ENCODE results near the gene BCL2. TPM values are rescaled to one million over a fixed set of nuclear protein-coding genes. Genes with fewer than 3 reads are reported as not detected.

Gene BCL2
- total and polyA plus RNA-seq, 4 experiments from 2014 or later: 28.5 to 50.4 (median 41.8) TPM

DNA sequence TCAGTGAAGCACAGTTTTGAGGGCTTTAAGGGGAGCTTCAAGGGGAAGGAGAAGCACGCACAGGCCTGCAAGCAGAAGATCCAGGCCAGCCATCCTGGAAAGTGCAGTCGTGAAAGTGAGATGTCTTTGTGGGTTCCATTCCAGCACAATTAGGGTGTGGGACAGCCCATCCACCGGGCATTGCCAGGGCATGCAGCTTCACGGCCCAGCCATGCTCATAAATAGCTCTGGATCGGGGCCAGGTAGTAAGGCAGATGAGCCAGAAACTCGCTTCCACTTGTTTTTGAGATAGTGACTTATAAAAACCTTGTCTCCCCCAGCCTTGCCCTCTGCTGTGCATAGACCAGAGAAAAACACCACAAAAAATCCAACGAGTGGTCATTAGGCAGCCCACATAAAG lies 26.5 kb upstream of the BCL2 start:
- ChIA-PET POLR2A (ENCODE audit: partially characterized antibody) (no interaction called here), CTCF (ENCODE audit: partially characterized antibody) (interaction anchor here (1.2 to 17.3 kb wide), 2 partner anchors 11 to 95 kb away, joined by 4 to 193 read pairs; no protein-coding TSS in a partner anchor)
- intact Hi-C loops (cut with micrococcal nuclease): no loop called here
- DNase-seq: no peak
- Mint-ChIP-seq H3K36me3 (peaks cover 53 to 69% of the 10 kb centered on the region in 2 donors), H3K4me3 (no peak overlapping the region), H3K4me1 (peaks cover 0 to 4% (median 2%) of the 10 kb centered on the region in 4 donors), H3K27me3 (no peaks in the 10 kb centered on the region), H3K9me3 (no peaks in the 10 kb centered on the region), H3K27ac (peak overlapping the region in 1 of 7 donors; percentile 18)
- peaks cover 53% of the 10 kb centered on the region for H3K36me3 ChIP-seq (ENCODE audit: insufficient read depth, low read length)
- no peaks in the 10 kb centered on the region for H3K4me1 ChIP-seq (ENCODE audit: insufficient read depth, low read length)
- no peaks in the 10 kb centered on the region for H3K27me3 ChIP-seq (ENCODE audit: insufficient read depth, low read length)
- no peak overlapping the region for H3K27ac ChIP-seq (ENCODE audit: low read depth, low read length)
- no peak overlapping the region for H3K4me3 ChIP-seq (ENCODE audit: low read length in 2 of 2)
- H3K9me3 ChIP-seq (ENCODE audit: control insufficient read depth in 1 of 2, low read length in 2 of 2): no peaks in the 10 kb centered on the region

DNA sequence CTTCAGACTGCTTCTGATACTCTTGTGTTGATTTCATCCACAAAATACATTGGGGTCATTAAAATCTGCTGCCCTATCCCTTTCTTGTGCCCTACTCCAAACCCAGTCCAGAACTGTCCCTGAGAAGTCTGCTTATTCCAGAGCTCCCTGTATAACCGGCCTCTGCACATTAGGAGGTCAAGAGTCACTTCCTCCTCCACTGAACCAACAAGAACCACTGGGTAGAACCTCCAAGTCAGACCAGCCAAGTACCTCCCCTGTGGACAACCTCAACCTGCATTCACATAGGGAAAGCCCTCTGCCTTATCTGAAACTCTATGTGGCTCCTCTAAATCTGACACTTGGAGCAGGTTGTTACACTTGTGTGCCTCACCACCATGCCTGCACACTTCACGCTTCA lies 25.3 kb upstream of the BCL2 start:
- POLR2A ChIA-PET (ENCODE audit: partially characterized antibody): no interaction called here
- Mint-ChIP-seq H3K4me3 (no peak overlapping the region), H3K27me3 (no peaks in the 10 kb centered on the region), H3K9me3 (no peaks in the 10 kb centered on the region), H3K4me1 (peaks cover 0 to 5% (median 2%) of the 10 kb centered on the region in 4 donors), H3K27ac (peak overlapping the region in 3 of 7 donors; percentile 34 to 80 (median 35)), H3K36me3 (peaks cover 58 to 68% of the 10 kb centered on the region in 2 donors)
- H3K4me3 ChIP-seq (ENCODE audit: low read length in 2 of 2): no peak overlapping the region
- no peak overlapping the region for H3K27ac ChIP-seq (ENCODE audit: low read depth, low read length)
- H3K4me1 ChIP-seq (ENCODE audit: insufficient read depth, low read length): no peaks in the 10 kb centered on the region
- no peak for DNase-seq
- intact Hi-C loops (cut with micrococcal nuclease): no loop called here
- no peaks in the 10 kb centered on the region for H3K9me3 ChIP-seq (ENCODE audit: control insufficient read depth in 1 of 2, low read length in 2 of 2)
- H3K27me3 ChIP-seq (ENCODE audit: insufficient read depth, low read length): no peaks in the 10 kb centered on the region
- CTCF ChIA-PET (ENCODE audit: partially characterized antibody): interaction anchor here (1.6 to 17.3 kb wide), 2 partner anchors 13 to 96 kb away, joined by 4 to 193 read pairs; no protein-coding TSS in a partner anchor
- peaks cover 44% of the 10 kb centered on the region for H3K36me3 ChIP-seq (ENCODE audit: insufficient read depth, low read length)

DNA sequence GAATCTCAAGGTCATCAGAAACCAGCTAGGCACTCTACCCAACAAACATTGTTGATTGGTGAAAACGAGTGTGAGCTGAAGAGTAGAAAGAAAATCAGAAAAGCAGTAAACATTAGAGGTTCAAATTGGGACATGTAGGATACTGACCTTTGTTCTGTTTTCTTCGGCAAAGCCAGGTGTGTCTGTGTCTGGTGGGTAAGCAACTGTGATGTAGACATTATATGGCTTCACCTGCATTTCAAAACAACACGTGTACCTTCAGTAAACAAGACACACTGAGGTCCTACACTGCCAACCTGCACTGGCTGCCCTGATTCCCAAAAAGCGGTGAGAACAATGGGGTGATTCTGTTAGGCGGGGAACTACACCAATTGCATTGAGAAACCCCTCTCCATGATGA lies 24.7 kb upstream of the BCL2 start:
- Histone ChIP-seq H3K36me3 (ENCODE audit: insufficient read depth, low read length) (peaks cover 38% of the 10 kb centered on the region), H3K9me3 (ENCODE audit: control insufficient read depth in 1 of 2, low read length in 2 of 2) (no peaks in the 10 kb centered on the region), H3K4me3 (ENCODE audit: low read length in 2 of 2) (no peak overlapping the region), H3K27ac (ENCODE audit: low read depth, low read length) (no peak overlapping the region), H3K27me3 (ENCODE audit: insufficient read depth, low read length) (no peaks in the 10 kb centered on the region), H3K4me1 (ENCODE audit: insufficient read depth, low read length) (no peaks in the 10 kb centered on the region)
- no peaks in the 10 kb centered on the region for H3K9me3 Mint-ChIP-seq
- ChIA-PET CTCF (ENCODE audit: partially characterized antibody) (interaction anchor here (1.6 to 17.3 kb wide), 2 partner anchors 12 to 96 kb away, joined by 4 to 193 read pairs; no protein-coding TSS in a partner anchor), POLR2A (ENCODE audit: partially characterized antibody) (no interaction called here)
- H3K4me3 Mint-ChIP-seq: no peak overlapping the region
- H3K27me3 Mint-ChIP-seq: no peaks in the 10 kb centered on the region
- H3K36me3 Mint-ChIP-seq: peaks cover 54 to 66% of the 10 kb centered on the region in 2 donors
- peak overlapping the region in 1 of 7 donors; percentile 34 for H3K27ac Mint-ChIP-seq
- DNase-seq: no peak
- intact Hi-C loops (cut with micrococcal nuclease): no loop called here
- H3K4me1 Mint-ChIP-seq: peaks cover 0 to 6% (median 2%) of the 10 kb centered on the region in 4 donors

DNA sequence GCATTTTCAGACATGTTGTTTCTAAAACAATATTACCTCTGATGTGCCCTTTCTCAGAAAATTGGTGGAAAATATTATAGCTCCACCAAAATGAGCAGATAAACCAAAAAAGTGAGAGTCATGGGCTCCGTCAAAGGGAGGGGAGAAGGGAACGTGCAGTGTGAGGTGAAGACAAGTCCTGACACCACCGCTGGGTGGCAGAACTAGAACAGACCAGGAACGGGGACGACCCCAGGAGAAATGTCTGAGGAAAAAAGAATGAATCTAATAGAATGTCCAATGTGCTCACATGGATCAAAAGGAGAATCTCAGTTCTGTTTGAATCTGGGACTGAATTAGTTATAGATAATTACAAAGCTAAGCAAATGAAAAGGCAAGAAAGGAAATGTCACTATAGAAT lies 22.6 kb upstream of the BCL2 start:
- Histone ChIP-seq H3K4me3 (ENCODE audit: low read length in 2 of 2) (no peak overlapping the region), H3K4me1 (ENCODE audit: insufficient read depth, low read length) (no peaks in the 10 kb centered on the region), H3K27ac (ENCODE audit: low read depth, low read length) (no peak overlapping the region), H3K36me3 (ENCODE audit: insufficient read depth, low read length) (peaks cover 35% of the 10 kb centered on the region), H3K9me3 (ENCODE audit: control insufficient read depth in 1 of 2, low read length in 2 of 2) (no peaks in the 10 kb centered on the region), H3K27me3 (ENCODE audit: insufficient read depth, low read length) (no peaks in the 10 kb centered on the region)
- CTCF ChIA-PET (ENCODE audit: partially characterized antibody): interaction anchor here (0.9 to 17.3 kb wide), 12 partner anchors 9 to 326 kb away, joined by 3 to 193 read pairs (median 4); no protein-coding TSS in a partner anchor
- Mint-ChIP-seq H3K36me3 (peaks cover 52 to 64% of the 10 kb centered on the region in 2 donors), H3K9me3 (no peaks in the 10 kb centered on the region), H3K4me1 (peaks cover 0 to 6% (median 2%) of the 10 kb centered on the region in 4 donors), H3K27ac (no peak overlapping the region), H3K27me3 (no peaks in the 10 kb centered on the region), H3K4me3 (no peak overlapping the region)
- POLR2A ChIA-PET (ENCODE audit: partially characterized antibody): no interaction called here
- DNase-seq: no peak
- intact Hi-C loops (cut with micrococcal nuclease): loop anchor here (1.0 kb wide), 1 partner anchor 97 kb away; no protein-coding TSS in a partner anchor

DNA sequence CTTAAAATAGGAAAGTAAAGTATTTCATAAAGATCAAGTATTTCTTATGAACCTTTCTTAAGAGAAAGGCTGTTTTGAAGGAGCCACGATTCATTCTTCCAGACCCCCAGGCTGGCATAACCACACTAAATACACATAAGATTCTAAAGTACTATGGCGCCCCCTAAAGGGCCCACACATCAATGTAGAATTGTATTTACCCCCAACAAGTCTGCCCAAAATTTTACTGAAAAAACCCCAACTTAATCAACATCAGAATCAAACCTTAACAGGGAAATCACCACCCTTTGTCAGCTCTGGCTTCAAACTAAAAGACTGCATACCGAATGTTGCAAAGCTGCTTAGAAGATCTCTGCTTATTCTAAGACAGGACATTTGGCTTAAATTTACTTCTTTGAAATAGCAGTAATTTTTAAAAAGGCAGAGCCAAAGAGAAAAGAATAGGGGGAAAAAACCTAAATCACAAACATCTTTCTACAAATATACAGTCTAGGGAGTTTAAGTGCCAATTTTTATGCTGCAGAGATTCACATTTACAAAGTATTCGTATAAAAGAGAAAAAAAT lies 20.4 kb upstream of the BCL2 start:
- Mint-ChIP-seq H3K4me1 (peaks cover 0 to 7% (median 1%) of the 10 kb centered on the region in 4 donors), H3K27ac (peak overlapping the region in 3 of 7 donors; percentile 43 to 69 (median 69)), H3K9me3 (no peaks in the 10 kb centered on the region), H3K36me3 (peaks cover 56 to 76% of the 10 kb centered on the region in 2 donors), H3K27me3 (no peaks in the 10 kb centered on the region), H3K4me3 (no peak overlapping the region)
- Histone ChIP-seq H3K4me1 (ENCODE audit: insufficient read depth, low read length) (no peaks in the 10 kb centered on the region), H3K36me3 (ENCODE audit: insufficient read depth, low read length) (peaks cover 41% of the 10 kb centered on the region), H3K4me3 (ENCODE audit: low read length in 2 of 2) (no peak overlapping the region), H3K27me3 (ENCODE audit: insufficient read depth, low read length) (no peaks in the 10 kb centered on the region), H3K27ac (ENCODE audit: low read depth, low read length) (no peak overlapping the region), H3K9me3 (ENCODE audit: control insufficient read depth in 1 of 2, low read length in 2 of 2) (no peaks in the 10 kb centered on the region)
- ChIA-PET POLR2A (ENCODE audit: partially characterized antibody) (no interaction called here), CTCF (ENCODE audit: partially characterized antibody) (interaction anchor here (0.8 to 17.3 kb wide), 24 partner anchors 10 to 328 kb away, joined by 3 to 193 read pairs (median 4); partner anchors contain the start of gene VPS4B)
- peak in 4 of 5 donors; percentile 43 to 51 (median 49) for DNase-seq
- intact Hi-C loops (cut with micrococcal nuclease): loop anchor here (1.0 to 2.0 kb wide), 2 partner anchors 324 to 625 kb away; partner anchors contain the start of gene PHLPP1

DNA sequence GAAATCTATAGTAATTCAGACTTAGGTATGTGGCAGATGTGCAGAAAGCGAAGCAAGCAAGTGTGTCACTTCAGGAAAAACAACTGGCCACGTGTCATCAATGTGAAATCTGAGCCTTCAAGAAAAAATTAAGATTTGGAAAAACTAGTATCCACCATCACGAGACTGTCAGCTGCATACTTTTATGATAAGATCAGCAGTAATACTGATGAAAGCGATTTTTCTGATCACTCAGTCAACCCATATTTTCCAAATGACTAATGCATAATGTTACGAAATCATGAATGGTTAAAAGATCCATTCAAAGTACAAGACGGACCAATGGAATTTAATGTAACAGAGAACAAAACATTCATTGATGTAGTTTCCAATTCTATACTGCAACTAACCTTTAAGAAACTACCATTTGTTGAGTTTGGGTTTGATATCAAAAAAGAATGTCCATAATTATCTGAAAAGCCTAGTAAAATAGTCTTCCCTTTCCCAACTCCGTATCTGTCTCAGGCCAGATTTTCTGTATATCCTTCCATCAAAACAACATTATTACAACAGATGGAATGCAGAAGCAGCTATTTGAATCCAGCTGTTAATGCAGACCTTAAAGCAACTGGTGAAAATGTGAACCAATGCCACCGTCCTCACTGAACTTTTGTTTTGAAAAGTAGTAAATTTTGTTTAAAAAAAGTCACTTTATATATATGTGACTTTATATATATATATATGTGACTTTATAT lies 17.0 kb upstream of the BCL2 start:
- H3K4me1 Mint-ChIP-seq: peaks cover 0 to 4% (median 0%) of the 10 kb centered on the region in 4 donors
- H3K4me1 ChIP-seq (ENCODE audit: insufficient read depth, low read length): no peaks in the 10 kb centered on the region
- peaks cover 41% of the 10 kb centered on the region for H3K36me3 ChIP-seq (ENCODE audit: insufficient read depth, low read length)
- H3K27me3 Mint-ChIP-seq: no peaks in the 10 kb centered on the region
- no peak overlapping the region for H3K4me3 Mint-ChIP-seq
- H3K9me3 ChIP-seq (ENCODE audit: control insufficient read depth in 1 of 2, low read length in 2 of 2): no peaks in the 10 kb centered on the region
- H3K36me3 Mint-ChIP-seq: peaks cover 56 to 71% of the 10 kb centered on the region in 2 donors
- H3K4me3 ChIP-seq (ENCODE audit: low read length in 2 of 2): no peak overlapping the region
- H3K27me3 ChIP-seq (ENCODE audit: insufficient read depth, low read length): no peaks in the 10 kb centered on the region
- no peaks in the 10 kb centered on the region for H3K9me3 Mint-ChIP-seq
- no peak overlapping the region for H3K27ac Mint-ChIP-seq
- no peak overlapping the region for H3K27ac ChIP-seq (ENCODE audit: low read depth, low read length)
- ChIA-PET POLR2A (ENCODE audit: partially characterized antibody) (no interaction called here), CTCF (ENCODE audit: partially characterized antibody) (interaction anchor here (0.9 to 1.7 kb wide), 6 partner anchors 13 to 320 kb away, joined by 3 to 7 read pairs (median 4); no protein-coding TSS in a partner anchor)
- DNase-seq: no peak
- intact Hi-C loops (cut with micrococcal nuclease): no loop called here

DNA sequence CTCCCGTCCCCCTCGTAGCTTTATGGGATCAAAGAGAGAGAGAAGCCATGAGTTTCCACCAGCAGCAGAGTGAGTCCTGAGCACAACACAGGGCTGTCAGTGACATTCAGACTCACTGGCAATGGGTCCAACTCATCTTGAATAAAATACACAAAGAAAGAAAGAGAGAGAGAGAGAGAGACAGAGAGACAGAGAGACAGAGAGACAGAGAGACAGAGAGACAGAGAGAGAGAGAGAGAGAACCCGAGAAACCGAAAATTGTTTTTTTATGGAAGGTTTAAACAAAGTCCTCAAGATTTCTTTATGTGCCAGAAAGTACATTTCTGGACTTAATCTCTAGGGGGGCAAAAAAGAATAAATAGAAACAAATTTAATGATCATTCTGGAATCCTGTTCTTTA lies 11.5 kb upstream of the BCL2 start:
- Mint-ChIP-seq H3K9me3 (no peaks in the 10 kb centered on the region), H3K36me3 (peaks cover 39 to 42% of the 10 kb centered on the region in 2 donors), H3K27ac (no peak overlapping the region), H3K27me3 (no peaks in the 10 kb centered on the region), H3K4me1 (no peaks in the 10 kb centered on the region), H3K4me3 (no peak overlapping the region)
- no peak overlapping the region for H3K27ac ChIP-seq (ENCODE audit: low read depth, low read length)
- H3K4me3 ChIP-seq (ENCODE audit: low read length in 2 of 2): no peak overlapping the region
- POLR2A ChIA-PET (ENCODE audit: partially characterized antibody): no interaction called here
- H3K36me3 ChIP-seq (ENCODE audit: insufficient read depth, low read length): peaks cover 32% of the 10 kb centered on the region
- intact Hi-C loops (cut with micrococcal nuclease): no loop called here
- CTCF ChIA-PET (ENCODE audit: partially characterized antibody): interaction anchor here (0.8 to 3.2 kb wide), 6 partner anchors 9 to 314 kb away, joined by 3 to 12 read pairs (median 6); no protein-coding TSS in a partner anchor
- no peaks in the 10 kb centered on the region for H3K27me3 ChIP-seq (ENCODE audit: insufficient read depth, low read length)
- no peak for DNase-seq
- no peaks in the 10 kb centered on the region for H3K4me1 ChIP-seq (ENCODE audit: insufficient read depth, low read length)
- no peaks in the 10 kb centered on the region for H3K9me3 ChIP-seq (ENCODE audit: control insufficient read depth in 1 of 2, low read length in 2 of 2)

Measured in CD4-positive, alpha-beta memory T cell (primary cell).